ENCODE measurements around the gene GLOD4.
"Not testable (repeated sequence)": the region's sequence is repeated elsewhere in the genome, so short reads cannot be mapped to it uniquely, and the experiment has no call there.

GLOD4 gene

DNA sequence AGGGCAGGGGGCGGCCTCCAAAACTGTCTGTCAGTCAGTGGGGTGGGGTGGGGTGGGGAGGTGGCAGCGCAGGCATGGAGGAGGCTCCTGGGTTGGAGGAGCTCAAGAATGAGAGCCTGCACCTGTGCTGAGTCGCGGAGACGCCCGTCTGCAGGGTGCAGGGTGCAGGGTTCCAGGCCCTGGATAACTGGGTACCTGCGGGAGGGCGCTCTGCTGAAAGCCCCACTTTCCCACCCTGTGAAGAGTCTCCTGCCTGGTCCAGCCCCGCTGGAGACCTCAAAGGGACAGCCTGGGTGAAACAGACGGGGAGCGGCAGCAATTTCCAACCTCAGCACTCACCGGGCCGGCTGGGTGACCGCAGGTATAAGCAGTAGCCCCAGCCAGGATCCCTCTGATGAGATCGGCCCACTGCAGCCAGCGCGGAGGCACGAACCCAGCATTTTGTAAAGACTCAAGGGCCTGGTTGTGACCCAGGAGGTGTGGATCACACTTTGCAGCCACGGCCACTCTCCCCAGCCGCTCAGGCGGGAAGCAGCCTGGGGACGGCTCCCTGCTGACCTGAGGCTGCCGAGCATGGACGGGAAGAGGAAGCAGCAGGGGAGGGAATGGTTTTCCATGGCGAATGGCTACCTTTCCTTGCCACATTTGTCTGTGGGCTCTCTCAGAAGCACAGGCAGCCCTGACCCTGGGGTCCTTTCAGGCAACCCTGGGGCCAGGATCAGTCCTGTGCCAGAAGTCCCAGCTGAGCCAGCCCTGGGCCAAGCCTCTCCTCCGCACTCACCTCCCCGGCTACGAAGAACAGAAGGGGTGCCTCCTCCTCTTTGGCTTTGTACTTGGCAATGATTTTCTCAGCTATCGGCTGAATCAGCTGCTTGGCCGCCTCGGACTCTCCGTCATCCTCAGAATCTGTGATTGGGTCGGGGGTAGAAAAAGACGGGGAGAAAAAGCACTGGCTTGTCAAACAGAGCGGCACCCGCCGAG lies 21.1 kb upstream of the GLOD4 start:
- DNase-seq (ENCODE audit: low spot score), result no peak

DNA sequence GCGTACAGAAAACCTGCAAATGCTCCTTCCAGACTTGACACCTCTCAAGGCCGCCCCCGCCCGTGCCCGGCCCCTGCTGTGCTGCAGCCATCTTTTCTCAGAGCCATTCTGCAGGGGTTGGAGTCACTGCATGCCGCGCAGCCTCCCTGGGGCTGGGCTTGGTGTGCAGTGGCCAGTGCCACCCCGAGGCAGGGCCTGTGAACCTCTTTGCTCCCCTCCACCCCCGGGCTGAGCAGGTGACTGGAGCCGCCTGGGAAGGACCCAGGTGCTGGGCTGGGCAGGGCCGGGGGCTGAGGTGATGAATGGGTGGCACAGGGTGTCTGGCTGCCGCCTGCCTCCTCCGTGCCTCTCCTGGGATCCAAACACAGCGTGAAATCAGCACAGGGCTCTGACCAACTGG lies 20.4 kb upstream of the GLOD4 start:
- no peak for DNase-seq (ENCODE audit: low spot score)

DNA sequence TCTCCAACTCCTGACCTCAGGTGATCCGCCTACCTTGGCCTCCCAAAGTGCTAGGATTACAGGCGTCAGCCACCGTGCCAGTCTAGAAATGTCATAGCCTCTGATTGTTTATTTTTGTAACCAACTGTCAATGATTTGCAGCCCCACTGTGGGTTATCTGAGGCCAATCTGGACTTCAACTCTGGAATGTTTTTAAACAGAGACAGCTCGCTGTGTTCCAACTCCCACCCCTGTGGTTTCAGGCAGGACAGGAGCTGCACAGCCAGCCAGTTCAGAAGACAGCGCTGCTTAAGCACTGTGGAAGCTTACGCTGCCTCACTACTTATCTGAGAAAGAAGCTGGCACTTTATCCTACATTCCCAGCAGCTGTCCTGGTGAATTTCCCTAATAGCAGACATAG lies 19.6 kb upstream of the GLOD4 start:
- DNase-seq (ENCODE audit: low spot score), result no peak

DNA sequence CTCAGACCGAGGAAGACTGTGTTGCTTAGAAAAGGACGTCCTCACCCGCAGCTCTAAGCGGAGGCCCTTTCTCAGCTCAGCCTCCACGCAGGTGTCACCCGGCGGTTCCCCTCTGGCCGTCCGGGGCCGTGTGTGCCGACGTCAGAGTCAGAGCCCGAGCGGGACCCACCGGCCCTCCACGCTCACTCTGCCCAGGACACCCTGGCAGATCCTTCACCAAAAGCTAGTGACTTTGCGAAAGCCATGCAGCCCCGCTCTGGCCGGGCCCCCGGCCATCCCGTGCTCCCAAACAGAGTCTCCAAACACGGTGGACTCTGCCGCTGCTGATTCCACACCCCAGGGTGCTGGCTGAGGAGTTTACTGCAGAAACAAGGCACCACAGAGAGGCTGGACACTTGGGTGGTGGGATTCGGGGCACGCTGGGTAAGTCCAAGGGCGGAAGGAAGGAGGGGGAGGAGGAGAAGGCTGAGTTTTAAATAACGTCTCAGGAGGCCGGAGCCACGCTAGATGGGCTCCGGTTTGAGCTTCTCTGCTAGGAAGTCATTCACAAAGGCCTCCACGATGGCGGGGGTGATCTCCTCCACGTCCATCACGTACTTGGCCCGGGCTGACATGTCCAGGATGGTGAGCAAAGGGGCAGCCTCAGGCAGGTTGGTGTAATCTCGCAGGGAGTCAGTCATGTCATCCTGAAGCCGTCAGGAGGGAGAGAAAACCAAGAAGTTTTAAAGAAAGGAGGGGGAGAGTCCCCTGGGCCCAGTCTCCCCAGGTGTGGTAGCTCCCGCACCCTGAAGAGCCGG lies 18.6 kb upstream of the GLOD4 start:
- no peak for DNase-seq (ENCODE audit: low spot score)

DNA sequence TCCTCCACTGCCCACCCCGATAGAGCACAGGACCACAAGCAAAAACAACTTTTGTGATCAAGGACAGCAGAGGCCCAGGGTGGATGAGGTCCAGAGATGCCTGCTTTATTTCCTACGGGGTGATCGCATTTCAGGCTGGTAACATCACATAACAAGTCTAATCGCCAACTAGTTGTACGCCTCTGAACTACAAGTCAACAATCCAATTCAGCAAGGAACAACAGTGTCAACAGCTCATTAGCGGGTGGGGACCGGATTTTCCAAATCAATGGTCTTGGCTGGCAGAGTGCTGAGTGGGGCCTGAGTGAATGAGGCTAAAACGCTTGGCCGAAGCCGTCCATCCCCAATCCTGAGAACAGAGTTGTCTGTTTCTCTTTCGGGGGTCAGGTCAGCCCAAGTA lies 17.2 kb upstream of the GLOD4 start:
- no peak for DNase-seq (ENCODE audit: low spot score)

DNA sequence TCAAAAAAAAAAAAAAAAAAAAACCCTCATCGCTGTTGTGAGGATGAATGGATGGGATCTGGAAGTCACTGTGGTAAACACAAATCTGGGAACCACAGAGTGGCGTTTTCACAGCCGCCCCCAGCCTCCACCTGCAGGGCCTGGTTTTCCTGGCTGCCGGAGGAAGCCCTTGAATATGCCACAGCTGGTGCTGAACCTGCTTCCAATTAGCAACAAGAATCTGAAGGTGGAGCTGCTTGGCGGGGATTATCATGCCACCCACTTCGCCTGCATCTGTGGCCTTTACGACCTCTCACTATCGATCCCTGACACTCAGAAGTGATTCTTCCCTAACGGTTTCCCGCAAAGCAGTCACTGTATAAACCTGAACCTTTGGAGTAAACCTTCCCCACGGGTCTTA lies 16.2 kb upstream of the GLOD4 start:
- no peak for DNase-seq (ENCODE audit: low spot score)

DNA sequence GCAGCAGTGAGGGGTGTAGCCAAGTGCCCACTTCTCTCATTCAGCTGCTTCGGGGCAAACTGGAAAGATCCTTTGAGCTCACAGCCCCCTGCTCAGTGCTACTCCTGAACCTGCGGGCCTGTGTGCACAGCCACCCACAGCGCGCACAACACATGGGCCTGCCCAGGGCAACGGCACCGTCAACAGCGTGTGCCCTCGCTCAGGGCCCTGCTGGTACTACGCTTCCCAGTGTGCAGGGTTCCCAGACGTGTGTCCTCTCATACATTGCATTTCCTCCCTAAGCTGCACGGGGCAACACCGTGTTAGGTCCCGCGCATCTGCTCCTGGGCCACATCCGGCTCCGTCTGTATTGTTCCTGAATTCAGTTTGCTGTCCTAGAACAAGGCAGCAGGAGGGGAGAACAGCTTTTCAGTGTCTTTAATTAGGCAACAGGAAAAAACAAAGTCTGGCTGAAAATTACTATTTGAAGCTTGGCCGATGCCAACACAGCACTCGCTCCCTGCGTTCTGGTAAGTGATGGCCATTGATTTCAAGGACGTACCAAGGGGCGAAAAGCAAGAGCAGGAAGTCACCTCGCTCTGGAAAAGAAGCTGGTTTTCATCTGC lies 15.3 kb upstream of the GLOD4 start:
- no peak for DNase-seq (ENCODE audit: low spot score)

DNA sequence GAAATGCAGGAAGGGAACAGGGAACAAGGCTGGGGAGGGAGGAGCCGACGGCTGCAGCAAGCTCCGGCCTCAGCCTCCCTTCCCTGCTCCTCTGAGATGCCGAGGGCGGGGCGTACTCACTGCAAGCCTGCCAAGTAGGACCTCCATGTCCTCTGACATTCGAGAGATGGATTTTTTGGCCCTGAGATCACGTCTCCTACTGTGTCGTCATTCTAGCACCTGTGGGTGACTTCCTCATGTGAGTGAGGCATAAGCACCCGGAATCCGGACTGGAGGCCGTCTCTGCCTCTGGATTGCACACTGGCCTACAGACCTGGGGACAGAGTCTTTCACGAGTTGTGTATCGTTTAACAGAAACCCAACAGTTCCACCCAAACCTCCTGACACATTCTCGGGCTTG lies 14.5 kb upstream of the GLOD4 start:
- no peak for DNase-seq (ENCODE audit: low spot score)

DNA sequence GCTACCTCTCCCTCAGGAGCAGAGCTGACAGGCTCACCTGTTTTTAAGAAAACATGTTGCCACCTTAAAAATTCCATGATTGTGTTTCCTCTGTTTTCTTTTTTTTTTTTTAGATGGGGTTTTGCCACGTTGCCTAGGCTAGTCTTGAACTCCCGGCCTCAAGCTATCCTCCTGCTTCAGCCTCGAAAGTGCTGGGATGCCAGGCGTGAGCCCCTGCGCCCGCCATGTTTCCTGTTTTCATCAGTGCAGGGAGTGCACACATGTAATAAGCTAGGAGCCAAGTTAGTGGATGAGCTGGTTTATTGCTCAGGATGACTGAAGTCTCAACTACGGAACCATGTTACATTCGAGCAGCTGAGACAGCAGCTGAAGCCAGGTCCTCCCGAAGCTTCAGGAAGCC lies 13.6 kb upstream of the GLOD4 start:
- no peak for DNase-seq (ENCODE audit: low spot score)

DNA sequence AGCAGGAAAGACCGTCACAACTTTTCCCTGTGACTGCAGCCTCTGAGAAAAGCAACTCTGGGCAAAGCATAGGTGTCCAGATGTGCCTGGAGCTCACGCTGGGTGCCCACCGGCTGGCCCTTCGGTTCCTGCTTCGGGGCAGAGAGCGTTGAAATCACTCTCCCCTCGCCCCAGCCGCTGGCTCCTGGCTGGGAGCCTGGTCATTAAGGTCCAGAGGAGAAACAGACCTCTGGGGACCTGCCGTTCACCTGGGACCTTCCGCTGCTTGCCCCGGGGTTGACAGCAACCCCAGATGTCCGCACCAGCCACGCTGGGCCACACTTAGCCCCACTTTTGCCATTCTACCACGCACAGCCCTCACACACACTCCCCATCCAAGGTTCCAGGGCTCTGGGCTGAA lies 13.2 kb upstream of the GLOD4 start:
- no peak for DNase-seq (ENCODE audit: low spot score)

DNA sequence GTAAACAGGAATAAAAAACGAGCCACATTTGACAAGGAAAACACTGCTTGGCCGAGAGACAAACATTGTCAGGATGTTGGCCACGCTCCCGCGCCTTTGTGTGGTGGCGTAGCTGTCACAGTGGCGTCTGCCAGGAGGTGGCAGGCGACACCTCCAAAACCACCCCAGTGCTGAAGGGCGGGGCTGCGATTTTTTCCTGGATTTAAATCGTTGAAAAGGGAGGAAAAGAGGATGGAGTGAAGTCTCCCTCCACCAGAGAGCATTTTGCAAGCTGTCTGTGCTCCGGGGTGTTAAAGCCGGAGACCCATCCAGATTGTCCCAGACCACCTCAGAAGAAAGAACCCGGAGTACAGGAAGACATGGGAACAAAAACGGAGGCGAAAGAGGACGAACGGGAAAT lies 12.8 kb upstream of the GLOD4 start:
- peak; percentile 19 for DNase-seq (ENCODE audit: low spot score)

DNA sequence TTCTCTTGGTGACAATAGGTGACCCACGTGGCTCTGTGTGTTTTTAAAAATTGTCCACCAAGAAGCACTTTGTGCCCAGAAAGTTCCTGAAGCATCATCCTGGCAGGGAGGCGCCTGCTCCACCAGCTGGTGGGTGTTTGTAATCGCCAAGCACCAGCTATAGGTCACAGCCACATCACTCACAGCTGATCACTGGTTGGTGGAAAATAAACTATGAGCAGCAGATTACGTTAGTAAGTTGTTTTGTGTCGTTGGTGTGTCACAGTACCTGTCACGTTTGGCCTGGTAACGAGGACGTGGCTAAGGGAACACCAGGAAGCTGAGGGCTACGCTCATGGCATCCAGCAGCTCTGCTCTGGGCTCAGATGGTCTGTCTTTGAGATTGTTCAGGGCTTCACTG lies 10.2 kb upstream of the GLOD4 start:
- DNase-seq (ENCODE audit: low spot score), result no peak

DNA sequence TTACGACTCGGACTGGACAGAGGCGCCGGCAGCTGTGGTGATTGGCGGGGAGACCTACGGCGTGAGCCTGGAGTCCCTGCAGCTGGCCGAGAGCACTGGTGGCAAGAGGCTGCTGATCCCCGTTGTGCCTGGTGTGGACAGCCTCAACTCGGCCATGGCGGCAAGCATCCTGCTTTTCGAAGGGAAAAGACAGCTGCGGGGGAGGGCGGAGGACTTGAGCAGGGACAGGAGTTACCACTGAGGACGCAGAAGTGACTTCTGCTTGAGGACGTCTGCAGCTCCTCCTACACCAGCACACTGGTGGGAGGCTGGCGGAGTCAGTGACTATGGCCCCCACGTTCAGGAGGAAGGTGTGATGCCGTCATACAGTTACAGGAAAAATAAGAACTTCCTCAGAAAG lies 9.7 kb upstream of the GLOD4 start:
- no peak for DNase-seq (ENCODE audit: low spot score)

DNA sequence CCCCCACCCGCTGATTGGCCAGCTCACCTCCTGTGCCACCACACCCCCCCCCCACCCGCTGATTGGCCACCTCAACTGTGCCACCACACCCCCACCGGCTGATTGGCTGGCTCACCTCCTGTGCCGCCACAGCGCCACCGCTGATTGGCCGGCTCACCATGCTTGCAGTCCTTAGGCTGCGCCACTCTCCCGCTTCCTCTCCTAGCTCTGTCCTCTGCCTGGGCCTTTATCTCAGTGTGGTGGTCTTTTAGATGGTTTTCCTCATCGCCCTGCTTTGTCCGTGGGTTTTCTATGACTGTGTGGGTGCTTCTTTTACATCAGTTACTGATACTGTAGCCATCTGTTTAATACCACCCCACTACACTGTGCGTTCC lies 8.8 kb upstream of the GLOD4 start:
- not testable (repeated sequence) for DNase-seq (ENCODE audit: low spot score)

DNA sequence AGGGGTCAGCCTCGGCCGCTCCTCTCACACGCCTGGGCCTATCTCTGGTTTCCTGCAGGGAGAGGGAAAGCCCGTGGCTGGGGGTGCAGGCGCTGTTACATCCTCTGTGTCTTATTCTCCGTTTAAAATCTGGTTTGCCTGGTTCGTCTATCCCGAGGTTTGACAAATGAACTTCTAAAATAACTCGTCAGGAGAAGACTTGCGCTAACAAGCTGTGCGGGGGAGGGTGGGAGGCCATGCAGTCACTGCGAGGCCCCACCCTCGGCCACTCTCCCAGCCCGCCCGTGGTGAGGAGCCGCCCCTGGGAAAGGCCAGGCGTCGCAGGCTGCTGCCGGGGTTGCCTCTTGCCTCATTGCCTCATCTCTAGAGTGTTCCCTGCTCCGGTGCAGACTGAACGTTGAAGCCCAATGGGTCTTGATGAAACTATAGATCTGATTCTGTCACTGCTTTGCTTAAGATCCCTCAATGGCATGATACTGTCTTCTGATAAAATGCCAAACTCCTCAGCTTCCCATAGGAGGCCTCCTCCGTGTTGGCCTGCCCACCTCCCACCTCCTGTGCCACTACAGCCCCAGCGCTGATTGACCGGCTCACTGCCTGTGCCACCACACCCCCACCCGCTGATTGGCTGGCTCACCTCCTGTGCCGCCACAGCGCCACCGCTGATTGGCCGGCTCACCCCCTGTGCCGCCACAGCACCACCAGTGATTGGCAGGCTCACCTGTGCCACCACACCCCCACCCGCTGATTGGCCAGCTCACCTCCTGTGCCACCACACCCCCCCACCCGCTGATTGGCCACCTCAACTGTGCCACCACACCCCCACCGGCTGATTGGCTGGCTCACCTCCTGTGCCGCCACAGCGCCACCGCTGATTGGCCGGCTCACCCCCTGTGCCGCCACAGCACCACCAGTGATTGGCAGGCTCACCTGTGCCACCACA lies 8.1 kb upstream of the GLOD4 start:
- DNase-seq (ENCODE audit: low spot score), result not testable (repeated sequence)

DNA sequence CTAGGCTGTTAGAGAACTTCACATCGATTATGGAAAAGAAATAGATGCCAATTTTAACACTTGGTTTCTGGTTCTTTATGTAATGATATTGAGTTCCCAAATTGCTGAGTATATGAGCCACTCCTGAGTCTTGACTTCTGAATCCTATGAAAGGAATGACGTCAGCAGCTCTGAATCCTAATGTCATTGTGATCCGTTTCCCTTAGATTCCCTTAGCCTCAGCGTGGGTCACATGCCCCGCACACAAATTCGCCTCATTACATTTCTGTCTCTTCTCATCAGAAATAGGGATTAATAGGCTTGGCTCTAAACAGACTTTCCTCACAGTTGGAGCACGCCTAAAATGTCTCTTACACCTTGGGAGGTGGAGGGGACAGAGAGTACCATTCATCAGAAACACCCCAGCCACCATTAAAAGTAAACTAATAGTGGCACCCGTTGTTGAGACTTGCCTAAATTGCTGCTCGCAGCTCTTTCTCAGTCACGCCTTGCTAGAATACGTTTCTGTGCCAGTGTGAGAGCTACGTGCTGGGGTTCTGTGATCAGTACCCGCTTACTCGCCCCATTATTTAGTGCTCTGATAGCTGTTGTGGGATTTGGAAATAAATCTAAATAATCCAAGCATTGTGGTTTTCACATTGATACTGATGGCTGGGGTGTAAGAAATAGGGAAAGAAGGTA lies 7.2 kb upstream of the GLOD4 start:
- no peak for DNase-seq (ENCODE audit: low spot score)

DNA sequence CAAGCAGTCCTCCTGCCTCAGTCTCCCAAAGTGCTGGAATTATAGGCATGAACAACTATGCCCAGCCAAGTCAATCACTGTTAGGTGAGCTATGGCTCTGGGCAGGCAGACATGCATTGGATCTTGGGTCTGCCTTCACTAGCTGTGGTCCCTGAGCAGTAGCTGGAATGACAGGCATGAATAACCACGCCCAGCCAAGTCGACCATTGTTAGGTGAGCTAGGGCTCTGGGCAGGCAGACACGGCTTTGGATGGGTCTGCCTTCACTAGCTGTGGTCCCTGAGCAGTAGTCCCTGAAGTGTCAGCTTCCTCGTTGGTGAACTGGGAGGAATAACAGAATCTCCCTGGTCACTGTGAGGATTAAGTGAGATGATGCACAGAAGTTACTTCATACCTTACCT lies 6.5 kb upstream of the GLOD4 start:
- no peak for DNase-seq (ENCODE audit: low spot score)

DNA sequence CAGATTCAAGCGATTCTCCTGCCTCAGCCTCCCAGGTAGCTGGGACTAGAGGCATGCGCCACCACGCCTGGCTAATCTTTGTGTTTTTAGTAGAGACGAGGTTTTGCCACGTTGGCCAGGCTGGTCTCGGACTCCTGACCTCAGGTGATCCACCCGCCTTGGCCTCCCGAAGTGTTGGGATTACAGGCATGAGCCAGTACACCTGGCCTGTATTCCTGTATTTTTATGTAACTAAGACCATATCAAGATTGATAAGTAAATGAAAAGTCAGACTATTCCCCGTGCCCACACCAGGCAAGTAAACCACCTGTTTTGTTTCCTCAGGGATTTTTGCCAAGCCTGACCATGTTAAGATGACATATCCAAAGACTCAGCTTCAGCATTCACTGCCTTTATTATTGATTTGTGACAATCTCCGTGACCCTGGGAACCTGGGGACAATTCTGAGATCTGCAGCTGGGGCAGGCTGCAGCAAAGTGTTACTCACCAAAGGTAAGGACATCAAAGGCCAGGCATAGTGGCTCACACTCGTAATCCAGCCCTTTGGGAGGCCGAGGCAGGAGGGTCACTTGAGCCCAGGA lies 5.7 kb upstream of the GLOD4 start:
- DNase-seq (ENCODE audit: low spot score), result no peak

DNA sequence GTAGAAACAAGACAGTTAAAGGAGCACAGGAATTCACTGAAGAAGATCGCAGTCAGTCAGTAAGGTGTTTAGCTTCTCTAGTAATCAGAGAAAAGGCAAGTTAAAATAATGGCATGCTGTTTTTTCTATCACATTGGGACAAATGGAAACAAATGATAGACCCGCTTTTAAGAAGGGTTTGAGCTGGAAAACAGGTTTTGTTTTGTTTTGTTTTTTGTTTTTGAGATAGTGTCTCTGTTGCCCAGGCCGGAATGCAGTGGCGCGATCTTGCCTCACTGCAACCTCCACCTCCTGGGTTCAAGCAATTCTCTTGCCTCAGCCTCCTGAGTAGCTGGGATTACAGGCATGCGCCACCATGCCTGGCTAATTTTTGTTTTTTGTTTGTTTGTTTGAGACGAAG lies 3.8 kb upstream of the GLOD4 start:
- DNase-seq (ENCODE audit: low spot score), result not testable (repeated sequence)

DNA sequence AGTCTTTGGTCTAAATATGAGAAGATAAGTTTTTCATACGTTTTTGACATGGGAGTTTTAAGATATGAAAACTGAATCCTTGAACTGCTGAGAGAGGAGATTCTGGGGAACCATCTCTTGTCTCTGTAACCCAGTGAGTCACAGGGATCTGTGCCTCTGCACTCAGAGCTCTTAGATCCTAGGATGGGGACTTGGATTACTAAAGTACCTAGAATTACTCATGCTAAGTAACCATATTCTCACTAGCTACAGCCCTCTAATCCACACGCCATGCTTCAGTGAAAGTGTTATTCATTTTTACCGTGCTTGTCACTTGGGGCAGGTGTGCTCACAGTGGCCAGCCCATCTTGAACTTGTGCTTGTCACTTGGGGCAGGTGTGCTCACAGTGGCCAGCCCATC lies 2.1 kb upstream of the GLOD4 start:
- DNase-seq (ENCODE audit: low spot score), result no peak

DNA sequence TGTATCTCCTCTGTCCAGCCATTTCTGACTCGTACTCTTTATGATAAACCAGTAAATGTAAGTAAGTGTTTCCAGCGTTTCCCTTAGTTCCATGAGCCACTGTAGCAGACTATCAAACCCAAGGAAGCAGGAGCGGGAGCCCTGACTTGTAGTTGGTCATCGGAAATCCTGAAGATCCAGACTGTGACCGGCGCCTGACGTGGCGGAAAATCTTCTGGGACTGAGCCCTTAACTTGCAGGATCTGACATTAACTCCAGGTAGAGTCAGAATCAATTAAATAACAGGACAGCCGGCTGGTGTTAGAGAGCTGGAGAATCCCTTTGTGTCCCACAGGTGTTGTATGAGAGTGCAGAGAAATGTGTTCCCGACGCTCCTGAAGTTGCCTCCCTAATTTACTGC lies 4.0 kb downstream of the GLOD4 start:
- no peak for DNase-seq (ENCODE audit: low spot score)
